SK-N-SH (cell line): Measurements from ENCODE around the gene CILP. TPM values are rescaled to one million over a fixed set of nuclear protein-coding genes. Genes with fewer than 3 reads are reported as not detected.

Experiments used
- CTCF ChIA-PET: fragments of 300-600, 350-600 bp; formaldehyde crosslinking; extraction: SDS; loops from one replicate; lab custom pipeline; 2021; lab: Yijun Ruan, JAX
- POLR2A ChIA-PET: fragments of 350-600 bp; sonication (Branson Sonifier 250); formaldehyde crosslinking; extraction: SDS; loops from one replicate; lab custom pipeline; 2020; ENCODE audit warnings: antibody characterized with exemption, inconsistent platforms; lab: Yijun Ruan, JAX
- DNase-seq: peaks from one replicate; pipeline ENCODE4 v3.0.0; 2012
- H2AFZ ChIP-seq: fragments of 200-600 bp; sonication (generic); 2 replicates; pipeline ENCODE4 v1.8.1; 2016; ENCODE audit warnings: antibody characterized with exemption, mild to moderate bottlenecking, low read depth
- H3F3A ChIP-seq: fragments of 200-600 bp; sonication (generic); replicated peaks from 2 replicates; pipeline ENCODE3; 2016; ENCODE audit warnings: antibody characterized with exemption, mild to moderate bottlenecking; ENCODE audit not compliant: insufficient read depth
- H3K27ac ChIP-seq, 2 experiments: fragments of 200-500 bp in 1 of 2; fragments of 200-600 bp in 1 of 2; sonication (Bioruptor generic) in 1 of 2; sonication (generic), shearing (Covaris generic) in 1 of 2; 2 replicates each; pipeline versions ENCODE4 v1.5.1 to v1.6.1; 2014 to 2016; ENCODE audit warnings: low read depth in 2 of 2, inconsistent platforms in 1 of 2, low read length in 1 of 2, mild to moderate bottlenecking in 1 of 2, mixed read lengths in 1 of 2
- H3K27me3 ChIP-seq: fragments of 200-600 bp; sonication (generic), shearing (Covaris generic); 2 replicates; pipeline ENCODE4 v1.6.1; 2016; ENCODE audit warnings: mixed run types; ENCODE audit not compliant: insufficient read depth
- H3K36me3 ChIP-seq, 2 experiments: fragments of 200-500 bp in 1 of 2; fragments of 200-600 bp in 1 of 2; sonication (Bioruptor generic) in 1 of 2; sonication (generic) in 1 of 2; replicated peaks in 1 of 2; 2 replicates each; pipeline versions ENCODE3 to v1.5.1; 2014 to 2016; ENCODE audit warnings: low read length in 1 of 2, mild to moderate bottlenecking in 1 of 2; ENCODE audit not compliant: insufficient read depth in 2 of 2, control insufficient read depth in 1 of 2
- H3K4me1 ChIP-seq, 2 experiments: fragments of 200-500 bp in 1 of 2; fragments of 200-600 bp in 1 of 2; sonication (Bioruptor generic) in 1 of 2; sonication (generic), shearing (Covaris generic) in 1 of 2; 2 replicates each; pipeline versions ENCODE4 v1.5.1 to v1.6.1; 2014 to 2016; ENCODE audit warnings: low read depth in 1 of 2, low read length in 1 of 2, mixed run types in 1 of 2; ENCODE audit not compliant: insufficient read depth in 2 of 2, control insufficient read depth in 1 of 2
- H3K4me2 ChIP-seq: fragments of 200-600 bp; sonication (generic), shearing (Covaris generic); 2 replicates; pipeline ENCODE4 v1.6.1; 2017; ENCODE audit warnings: mixed run types
- H3K4me3 ChIP-seq, 2 experiments: fragments of 200-500 bp in 1 of 2; fragments of 200-600 bp in 1 of 2; sonication (Bioruptor generic) in 1 of 2; sonication (generic), shearing (Covaris generic) in 1 of 2; 2 replicates each; pipeline versions ENCODE4 v1.5.1 to v1.8.1; 2014 to 2016; ENCODE audit warnings: low read depth in 2 of 2, inconsistent platforms in 1 of 2, low read length in 1 of 2, mild to moderate bottlenecking in 1 of 2, mixed read lengths in 1 of 2, moderate library complexity in 1 of 2
- H3K79me2 ChIP-seq: fragments of 200-600 bp; sonication (generic); 2 replicates; pipeline ENCODE4 v1.8.1; 2017; ENCODE audit warnings: mild to moderate bottlenecking; ENCODE audit not compliant: insufficient read depth
- H3K9ac ChIP-seq: fragments of 200-600 bp; sonication (generic); 2 replicates; pipeline ENCODE4 v1.6.1; 2017; ENCODE audit warnings: mixed run types
- H3K9me2 ChIP-seq: fragments of 200-600 bp; sonication (generic); 2 replicates; pipeline ENCODE4 v1.6.1; 2017; ENCODE audit warnings: mixed run types
- H3K9me3 ChIP-seq: fragments of 200-600 bp; sonication (generic); 2 replicates; pipeline ENCODE4 v1.6.1; 2017; ENCODE audit warnings: mixed run types, mild to moderate bottlenecking, moderate library complexity
- H4K20me1 ChIP-seq: fragments of 200-600 bp; sonication (generic); 2 replicates; pipeline ENCODE4 v1.6.1; 2017; ENCODE audit warnings: mild to moderate bottlenecking, mixed run types; ENCODE audit not compliant: insufficient read depth
- CHD2 ChIP-seq: fragments of 150-350 bp; IDR thresholded peaks from 2 replicates; pipeline ENCODE4 v1.6.1; 2018; ENCODE audit warnings: low read length; ENCODE audit not compliant: partially characterized antibody
- ELF1 ChIP-seq: IDR thresholded peaks from 2 replicates; pipeline ENCODE4 v1.4.0; 2012
- EP300 ChIP-seq, 2 experiments: IDR thresholded peaks; 2 replicates each; pipeline versions ENCODE4 v1.4.0 to v1.6.1; 2012; ENCODE audit warnings: borderline replicate concordance in 1 of 2, low read depth in 1 of 2, low read length in 1 of 2
- EZH2phosphoT487 ChIP-seq: fragments of 200-600 bp; sonication (generic); IDR thresholded peaks from 2 replicates; pipeline ENCODE4 v1.6.1; 2017; ENCODE audit warnings: low read depth, mixed run types, mild to moderate bottlenecking, antibody characterized with exemption, moderate library complexity, borderline replicate concordance
- FOSL2 ChIP-seq: IDR thresholded peaks from 2 replicates; pipeline ENCODE4 v1.4.0; 2012; ENCODE audit warnings: low read depth, mild to moderate bottlenecking, moderate library complexity, borderline replicate concordance
- FOXJ3 ChIP-seq: sonication (generic); formaldehyde crosslinking; IDR thresholded peaks from 2 replicates; pipeline ENCODE4 v1.5.1; 2020; ENCODE audit warnings: mild to moderate bottlenecking, missing genetic modification reagents
- FOXM1 ChIP-seq: IDR thresholded peaks from 2 replicates; pipeline ENCODE4 v1.4.0; 2012; ENCODE audit warnings: low read depth, mild to moderate bottlenecking
- GABPA ChIP-seq: IDR thresholded peaks from 2 replicates; pipeline ENCODE4 v1.4.0; 2012; ENCODE audit warnings: low read depth, mild to moderate bottlenecking
- JUND ChIP-seq: IDR thresholded peaks from 2 replicates; pipeline ENCODE4 v1.4.0; 2012
- MEF2A ChIP-seq: IDR thresholded peaks from 2 replicates; pipeline ENCODE4 v1.4.0; 2012; ENCODE audit warnings: low read depth, borderline replicate concordance
- MXI1 ChIP-seq: IDR thresholded peaks from 2 replicates; pipeline ENCODE4 v1.6.1; 2012; ENCODE audit warnings: mild to moderate bottlenecking, low read depth, low read length, improper control_type of control experiment
- NFIC ChIP-seq: IDR thresholded peaks from 2 replicates; pipeline ENCODE4 v1.4.0; 2012; ENCODE audit warnings: borderline replicate concordance
- NRF1 ChIP-seq: IDR thresholded peaks from 2 replicates; pipeline ENCODE4 v1.6.1; 2012; ENCODE audit warnings: low read depth, mild to moderate bottlenecking, low read length
- RAD21 ChIP-seq: IDR thresholded peaks from 2 replicates; pipeline ENCODE4 v1.6.1; 2012; ENCODE audit warnings: mild to moderate bottlenecking, low read length
- RCOR1 ChIP-seq: fragments of 150-350 bp; IDR thresholded peaks from 2 replicates; pipeline ENCODE4 v1.6.1; 2017; ENCODE audit warnings: antibody characterized with exemption, low read length
- RFX5 ChIP-seq: IDR thresholded peaks from 2 replicates; pipeline ENCODE4 v1.6.1; 2012; ENCODE audit warnings: mild to moderate bottlenecking, improper control_type of control experiment, low read length
- RXRA ChIP-seq: IDR thresholded peaks from 2 replicates; pipeline ENCODE4 v1.4.0; 2012; ENCODE audit warnings: low read depth, mild to moderate bottlenecking, borderline replicate concordance
- SIN3A ChIP-seq: IDR thresholded peaks from 2 replicates; pipeline ENCODE4 v1.6.1; 2012; ENCODE audit warnings: low read depth, mild to moderate bottlenecking, low read length, moderate library complexity, borderline replicate concordance
- TAF1 ChIP-seq: IDR thresholded peaks from 2 replicates; pipeline ENCODE4 v1.6.1; 2012; ENCODE audit warnings: low read depth, mild to moderate bottlenecking, low read length, moderate library complexity, borderline replicate concordance
- TCF12 ChIP-seq: IDR thresholded peaks from 2 replicates; pipeline ENCODE4 v1.4.0; 2012
- TEAD4 ChIP-seq: IDR thresholded peaks from 2 replicates; pipeline ENCODE4 v1.4.0; 2012; ENCODE audit warnings: mild to moderate bottlenecking, borderline replicate concordance; ENCODE audit not compliant: insufficient read depth
- USF1 ChIP-seq: IDR thresholded peaks from 2 replicates; pipeline ENCODE4 v1.4.0; 2012; ENCODE audit warnings: low read depth, borderline replicate concordance
- YY1 ChIP-seq: IDR thresholded peaks from 2 replicates; pipeline ENCODE4 v1.4.0; 2012; ENCODE audit warnings: low read depth, mild to moderate bottlenecking
- WGBS: methylation state at CpG from one replicate; pipeline ENCODE4 v1.1.6; 2017; ENCODE audit warnings: low lambda C conversion rate; 5-methylcytosine and 5-hydroxymethylcytosine counted together
- polyA plus RNA-seq, 3 experiments: library from polyadenylated mRNA; depleted of rRNA; stranded (reverse); fragments of >200 nt; gene quantifications; 2 replicates each; pipeline ENCODE4 v1.2.3, GENCODE V29; 2012
- TF ChIP-seq, protein P1 (sequence below): fragments of 150-350 bp; IDR thresholded peaks from 2 replicates; pipeline ENCODE4 v1.6.1; 2017; ENCODE audit warnings: antibody characterized with exemption, low read length, low read depth, borderline replicate concordance

The CILP gene
- polyA plus RNA-seq, 1 of the 3 experiments (the other 2 are of a cell fraction): 0.03 TPM

- TF ChIP-seq RCOR1: no peak
- no peak for TF ChIP-seq NRF1
- TF ChIP-seq EZH2phosphoT487: no peak
- no peak for TF ChIP-seq SIN3A
- TF ChIP-seq FOXJ3 (CRISPR knock-in tag): no peak
- no peak for TF ChIP-seq CHD2
- no peak for TF ChIP-seq TCF12
- no peak for TF ChIP-seq ELF1
- TF ChIP-seq NFIC: no peak
- no peak for TF ChIP-seq FOSL2
- no peak for TF ChIP-seq RFX5
- TF ChIP-seq FOXM1: no peak
- TF ChIP-seq, all 33 proteins: peak for 0
Observed at GRCh38 chr15:65214010-65214409, 2.7 kb upstream of the CILP start (continued).

DNA sequence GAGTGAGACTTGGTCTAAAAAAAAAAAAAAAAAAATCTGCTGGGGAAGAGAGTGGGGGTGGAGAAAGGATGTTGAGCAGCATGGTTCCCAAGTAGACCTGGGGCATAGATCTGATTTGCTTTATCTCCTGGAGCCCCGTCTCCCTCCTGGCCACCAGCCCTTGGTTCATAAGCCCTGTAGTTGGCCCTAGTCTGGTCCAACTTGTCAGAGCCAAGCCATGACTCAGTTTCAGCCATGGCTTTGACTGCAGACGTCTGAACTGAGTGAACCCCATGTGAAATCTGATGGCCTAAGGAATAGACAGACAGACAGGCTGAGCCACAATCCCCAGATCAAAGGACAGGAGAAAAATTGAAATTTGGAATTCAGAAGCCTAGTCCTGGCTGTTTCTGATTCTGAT is 2.0 kb upstream of the CILP start:
- ChIA-PET POLR2A (no interaction called here), CTCF (interaction anchor here (0.9 kb wide), 1 partner anchor 112 kb away, joined by 3 read pairs; no protein-coding TSS in a partner anchor)
- Histone ChIP-seq H3K36me3 (no peaks in the 10 kb centered on the region), H3K4me1 (peaks cover 9 to 38% of the 10 kb centered on the region in 2 experiments; a peak in 2 of 4 replicates), H2AFZ (no peak overlapping the region), H3K79me2 (no peaks in the 10 kb centered on the region), H4K20me1 (no peaks in the 10 kb centered on the region), H3K27ac (no peak overlapping the region), H3K27me3 (no peaks in the 10 kb centered on the region), H3K4me3 (no peak overlapping the region), H3K9me2 (no peaks in the 10 kb centered on the region), H3K9ac (no peak overlapping the region), H3F3A (no peaks in the 10 kb centered on the region), H3K4me2 (no peak overlapping the region), H3K9me3 (no peaks in the 10 kb centered on the region)
- no peak for TF ChIP-seq RFX5
- no peak for TF ChIP-seq TEAD4
- TF ChIP-seq JUND: no peak
- no peak for TF ChIP-seq RCOR1
- no peak for TF ChIP-seq USF1
- no peak for TF ChIP-seq MEF2A
- TF ChIP-seq YY1: no peak
- TF ChIP-seq RXRA: no peak
- no peak for TF ChIP-seq TCF12
- TF ChIP-seq CHD2: no peak
- no peak for TF ChIP-seq MXI1
- TF ChIP-seq, protein P1, sequence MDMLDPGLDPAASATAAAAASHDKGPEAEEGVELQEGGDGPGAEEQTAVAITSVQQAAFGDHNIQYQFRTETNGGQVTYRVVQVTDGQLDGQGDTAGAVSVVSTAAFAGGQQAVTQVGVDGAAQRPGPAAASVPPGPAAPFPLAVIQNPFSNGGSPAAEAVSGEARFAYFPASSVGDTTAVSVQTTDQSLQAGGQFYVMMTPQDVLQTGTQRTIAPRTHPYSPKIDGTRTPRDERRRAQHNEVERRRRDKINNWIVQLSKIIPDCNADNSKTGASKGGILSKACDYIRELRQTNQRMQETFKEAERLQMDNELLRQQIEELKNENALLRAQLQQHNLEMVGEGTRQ: no peak
- no peak for TF ChIP-seq TAF1
- no peak for TF ChIP-seq EZH2phosphoT487
- TF ChIP-seq GABPA: no peak
- no peak for TF ChIP-seq FOXM1
- no peak for TF ChIP-seq RAD21
- no peak for TF ChIP-seq NFIC
- TF ChIP-seq EP300 (IDR thresholded peaks at IDR 0.05; ENCODE audit: borderline replicate concordance in 1 of 2, low read depth in 1 of 2, low read length in 1 of 2): no peak
- DNase-seq: no peak
- WGBS: 75% methylated on average over 2 of the region's 2 CpGs
